NCI-H345 treated with DMSO at 0.1 percent for 48 hours (cell line): ENCODE results near the gene CYSLTR2.

Experiments
- DNase-seq: peaks from one replicate; lab custom pipeline; 2025; ENCODE audit not compliant: unreplicated experiment; lab: John Stamatoyannopoulos, UW

CYSLTR2 gene

DNA sequence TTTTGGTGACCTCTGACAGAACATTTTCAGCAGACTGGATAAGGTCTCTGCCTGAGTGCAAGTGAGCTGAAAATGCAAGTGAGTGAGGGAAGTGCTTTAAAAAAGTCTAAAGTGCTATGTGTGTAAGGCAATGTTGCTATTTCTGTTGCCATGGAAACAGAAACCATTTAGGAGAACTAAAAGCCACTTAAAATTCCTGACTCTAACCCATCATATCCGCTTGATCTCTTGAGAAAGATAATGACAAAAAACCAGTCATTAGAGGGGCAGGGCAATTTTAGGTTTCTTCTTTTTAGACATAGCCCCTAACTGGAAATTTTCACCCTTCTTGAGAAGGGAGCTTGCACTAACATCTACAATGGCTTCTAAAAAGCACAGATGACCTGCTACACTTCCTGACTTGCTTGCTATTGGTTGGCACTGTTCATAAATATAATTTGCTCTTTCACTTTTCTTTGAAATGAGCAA, at the start of gene CYSLTR2:
Gene CYSLTR2 (plus strand): TSS at position 458 of the 468 bp plus-strand sequence. CDS start 52,889 bp downstream, outside the sequence.
- DNase-seq: no peak

DNA sequence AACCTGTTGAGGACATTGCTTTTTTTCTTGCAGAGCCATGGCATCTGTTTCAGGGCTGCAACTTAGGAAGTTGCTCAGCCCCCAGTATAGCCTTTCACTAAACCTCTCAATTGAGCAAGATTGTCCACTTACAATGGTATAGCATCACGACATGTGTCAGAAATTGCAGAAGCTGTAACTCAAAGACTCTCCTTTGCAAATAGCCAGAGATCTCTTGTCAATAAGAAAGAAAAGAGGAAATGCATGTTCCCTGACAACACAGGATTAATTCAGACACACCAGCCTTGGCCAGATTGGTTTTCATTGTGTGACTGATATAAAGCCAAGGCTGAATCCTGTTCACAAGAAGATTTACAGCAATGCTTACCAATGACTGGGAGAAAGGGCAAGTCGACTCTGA, 38.7 kb upstream of the CYSLTR2 start:
- no peak for DNase-seq

- no peak for DNase-seq
These were observed 34.8 kb upstream of the CYSLTR2 start for GRCh38 chr13:48618937-48619336.

DNA sequence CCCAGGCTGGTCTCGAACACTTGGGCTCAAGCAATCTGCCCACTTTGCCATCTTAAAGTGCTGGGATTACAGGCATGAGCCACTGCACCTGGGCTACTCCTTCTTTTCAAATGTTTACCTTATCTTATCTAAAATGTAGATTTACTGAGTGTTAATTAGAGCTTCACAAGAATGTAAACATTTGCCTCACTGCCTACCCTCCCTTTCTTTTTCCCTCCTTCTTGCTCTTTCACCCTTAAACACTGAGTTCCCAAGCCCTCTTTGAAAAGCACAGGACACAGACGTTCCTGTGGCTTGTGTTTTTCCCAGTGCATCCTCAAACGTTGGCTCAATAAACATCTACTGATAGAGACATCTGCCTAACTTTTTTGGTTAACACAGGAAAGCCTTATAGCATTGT, 32.7 kb upstream of the CYSLTR2 start:
- no peak for DNase-seq

- DNase-seq: no peak
These were observed 29.7 kb upstream of the CYSLTR2 start for GRCh38 chr13:48624016-48624415.

DNA sequence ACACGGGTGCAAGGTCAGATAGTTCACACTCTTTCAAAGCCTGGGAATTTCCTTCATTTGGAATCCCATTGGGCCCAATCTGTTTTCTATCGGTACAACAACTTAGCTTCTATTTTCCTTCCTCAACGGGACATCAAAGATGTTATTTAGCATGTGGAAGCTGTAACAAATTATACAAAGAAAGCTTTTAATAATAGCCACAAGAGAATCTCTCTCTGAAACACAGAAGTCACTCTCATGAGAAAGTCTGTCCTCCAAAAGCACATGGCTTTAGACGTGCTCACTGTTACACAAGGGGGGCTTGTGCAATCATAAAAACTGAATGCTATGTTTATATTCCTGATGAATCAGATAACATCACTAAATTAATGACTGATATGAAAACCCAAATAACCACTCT, 28.9 kb upstream of the CYSLTR2 start:
- no peak for DNase-seq

- DNase-seq: no peak
These were observed 28.2 kb upstream of the CYSLTR2 start for GRCh38 chr13:48625413-48626076.

GRCh38 chr13:48626077-48626449, 27.7 kb upstream of the CYSLTR2 start:
- DNase-seq: no peak

- no peak for DNase-seq
These were observed 26.8 kb upstream of the CYSLTR2 start for GRCh38 chr13:48626726-48627451.

- DNase-seq: no peak
These were observed 24.5 kb upstream of the CYSLTR2 start for GRCh38 chr13:48629277-48629676.

DNA sequence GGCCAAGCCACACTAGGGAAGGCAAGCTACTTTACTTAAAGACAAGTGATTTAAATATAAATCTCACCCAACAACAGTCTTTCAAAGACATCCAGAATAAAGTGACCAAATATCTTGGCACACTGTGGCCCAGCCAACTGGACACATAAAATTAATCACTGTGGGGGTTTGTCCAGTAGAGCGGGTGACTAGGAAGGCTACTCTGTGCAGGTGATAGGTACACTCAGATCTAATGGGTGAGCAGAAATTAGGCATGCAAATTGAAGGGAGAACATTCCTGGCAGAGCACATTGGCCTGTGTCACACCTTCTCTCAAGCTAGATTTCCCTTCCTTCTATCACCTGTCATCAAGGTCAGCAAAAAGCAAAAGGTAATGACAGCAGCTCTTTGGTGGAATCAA, 23.4 kb upstream of the CYSLTR2 start:
- no peak for DNase-seq

GRCh38 chr13:48630773-48631172, 23.0 kb upstream of the CYSLTR2 start:
- no peak for DNase-seq

- DNase-seq: no peak
These were observed 22.3 kb upstream of the CYSLTR2 start for GRCh38 chr13:48631441-48631840.

DNA sequence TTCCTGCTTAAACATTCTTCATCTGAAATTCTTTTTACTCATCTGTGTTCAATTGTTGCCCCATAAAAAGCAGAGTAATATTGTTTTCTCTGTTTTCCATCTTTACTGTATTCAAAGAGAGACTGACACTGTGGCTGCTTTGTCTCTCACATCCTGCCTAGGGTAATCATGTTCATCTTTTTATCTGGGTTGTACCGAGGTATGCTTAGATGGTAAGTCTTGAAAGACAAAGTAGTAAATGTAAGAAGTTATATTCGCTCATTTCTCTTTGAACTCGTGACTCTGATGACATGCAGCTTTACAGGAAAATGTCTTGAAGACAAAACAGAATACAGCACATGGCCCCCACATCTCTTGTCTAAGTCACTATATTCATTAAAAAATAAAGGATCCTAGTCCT, 20.0 kb upstream of the CYSLTR2 start:
- no peak for DNase-seq

DNA sequence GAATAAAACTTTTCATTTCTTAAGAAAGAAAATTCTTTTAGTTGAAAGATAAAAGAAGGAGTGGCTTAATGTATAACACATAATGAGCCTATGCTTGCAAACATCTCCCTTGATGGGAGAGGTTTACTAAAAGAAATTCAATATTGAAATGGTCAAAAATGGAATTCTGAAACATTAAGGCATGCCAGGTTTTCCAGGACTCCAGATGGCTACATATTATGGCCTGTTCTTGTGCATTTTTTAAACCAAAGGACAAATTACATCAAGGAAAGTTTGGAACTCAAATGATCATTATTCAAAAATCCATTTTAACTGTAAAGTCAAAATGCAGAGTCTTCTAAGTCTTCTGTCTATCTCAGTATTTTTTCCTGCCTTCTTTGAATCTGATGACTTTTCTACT, 19.1 kb upstream of the CYSLTR2 start:
- no peak for DNase-seq

DNA sequence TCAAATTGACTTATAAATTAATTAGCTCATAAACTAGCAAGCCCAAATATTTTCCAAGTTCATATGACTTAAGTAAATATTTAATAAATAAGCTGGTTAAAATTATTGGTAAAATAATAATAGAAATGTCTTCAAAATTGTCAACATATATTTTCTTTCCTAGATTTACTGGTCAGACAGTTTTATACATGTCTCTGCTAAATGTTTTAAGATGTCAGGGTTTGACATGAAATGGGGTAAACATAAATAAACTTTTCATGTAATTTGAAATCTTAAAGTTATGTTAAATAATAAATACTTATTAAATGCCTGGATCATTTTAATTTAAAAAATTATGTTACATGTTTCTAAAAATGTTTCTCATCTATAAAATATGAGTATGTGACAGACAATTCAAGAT, 18.3 kb upstream of the CYSLTR2 start:
- DNase-seq: no peak

- DNase-seq: no peak
These were observed 17.2 kb upstream of the CYSLTR2 start for GRCh38 chr13:48636550-48636949.

- no peak for DNase-seq
These were observed 16.1 kb upstream of the CYSLTR2 start for GRCh38 chr13:48637601-48638000.

- DNase-seq: no peak
These were observed 13.0 kb upstream of the CYSLTR2 start for GRCh38 chr13:48640767-48641166.

DNA sequence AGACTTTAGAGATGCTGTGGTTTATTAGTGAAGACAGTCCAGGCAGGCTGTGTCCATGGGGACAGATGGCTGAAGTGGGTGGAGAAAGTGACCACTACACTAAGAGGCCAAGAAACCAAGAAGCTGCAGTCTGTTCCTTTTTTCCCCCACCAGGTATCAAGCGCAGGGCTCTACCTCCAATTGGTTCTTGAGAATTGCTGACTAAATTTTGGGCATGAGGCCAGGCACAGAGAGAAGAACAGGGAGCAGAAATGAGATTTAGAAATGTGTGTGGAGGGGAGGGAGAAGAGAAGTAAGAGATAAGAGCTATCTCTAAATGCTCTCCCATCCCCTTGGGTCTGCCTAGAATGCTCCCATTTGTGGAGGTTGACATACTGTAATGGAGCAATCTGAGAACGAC, 12.3 kb upstream of the CYSLTR2 start:
- DNase-seq: no peak

DNA sequence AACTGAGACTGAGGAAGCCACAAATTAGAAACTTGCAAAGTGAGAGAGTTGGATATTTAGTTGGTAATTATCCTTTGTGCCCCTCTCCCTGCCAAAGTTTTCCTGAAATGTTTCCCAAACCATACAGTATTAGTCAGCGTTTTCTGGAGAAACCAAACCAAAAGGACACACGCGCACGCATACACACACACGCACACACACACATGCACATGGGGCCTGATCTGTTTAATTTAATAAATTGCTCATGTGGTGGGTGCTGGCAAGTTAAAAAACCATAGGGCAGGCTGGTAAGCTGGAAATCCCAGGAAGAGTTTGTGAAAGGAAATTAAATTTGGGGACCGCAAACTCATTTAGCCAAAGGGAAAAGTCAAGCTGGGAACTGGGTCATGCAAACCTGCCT, 11.7 kb upstream of the CYSLTR2 start:
- no peak for DNase-seq

DNA sequence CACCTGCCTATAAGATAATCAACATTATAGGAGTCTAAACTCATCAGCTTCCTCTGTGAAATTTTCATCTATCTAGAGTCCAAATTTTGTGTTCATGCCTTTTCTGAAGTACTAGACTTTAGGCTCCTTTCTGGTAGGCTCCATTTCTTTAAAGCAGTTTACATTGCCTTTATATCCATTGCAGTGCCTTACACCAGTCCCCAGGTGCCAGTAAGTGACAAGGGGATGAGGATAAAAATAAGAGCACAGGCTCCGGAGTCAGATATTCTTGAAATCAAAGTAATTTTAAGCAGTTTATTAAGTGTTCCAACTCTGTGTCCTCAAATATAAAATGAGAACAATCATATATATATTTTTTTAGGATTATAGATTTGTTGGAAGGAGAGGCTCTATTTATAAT, 10.6 kb upstream of the CYSLTR2 start:
- DNase-seq: no peak

- DNase-seq: no peak
These were observed 9.6 kb upstream of the CYSLTR2 start for GRCh38 chr13:48644141-48644540.
